CD4-positive, alpha-beta T cell treated with Interleukin-2 at 100 ng/mL for 4 hours (primary cell): Measurements from ENCODE around the gene SLC35F3.

ENCODE experiments used
- DNase-seq: peaks from one replicate; pipeline ENCODE4 v3.0.0-alpha.2; 2020; ENCODE audit warnings: low spot score

Gene SLC35F3

DNA sequence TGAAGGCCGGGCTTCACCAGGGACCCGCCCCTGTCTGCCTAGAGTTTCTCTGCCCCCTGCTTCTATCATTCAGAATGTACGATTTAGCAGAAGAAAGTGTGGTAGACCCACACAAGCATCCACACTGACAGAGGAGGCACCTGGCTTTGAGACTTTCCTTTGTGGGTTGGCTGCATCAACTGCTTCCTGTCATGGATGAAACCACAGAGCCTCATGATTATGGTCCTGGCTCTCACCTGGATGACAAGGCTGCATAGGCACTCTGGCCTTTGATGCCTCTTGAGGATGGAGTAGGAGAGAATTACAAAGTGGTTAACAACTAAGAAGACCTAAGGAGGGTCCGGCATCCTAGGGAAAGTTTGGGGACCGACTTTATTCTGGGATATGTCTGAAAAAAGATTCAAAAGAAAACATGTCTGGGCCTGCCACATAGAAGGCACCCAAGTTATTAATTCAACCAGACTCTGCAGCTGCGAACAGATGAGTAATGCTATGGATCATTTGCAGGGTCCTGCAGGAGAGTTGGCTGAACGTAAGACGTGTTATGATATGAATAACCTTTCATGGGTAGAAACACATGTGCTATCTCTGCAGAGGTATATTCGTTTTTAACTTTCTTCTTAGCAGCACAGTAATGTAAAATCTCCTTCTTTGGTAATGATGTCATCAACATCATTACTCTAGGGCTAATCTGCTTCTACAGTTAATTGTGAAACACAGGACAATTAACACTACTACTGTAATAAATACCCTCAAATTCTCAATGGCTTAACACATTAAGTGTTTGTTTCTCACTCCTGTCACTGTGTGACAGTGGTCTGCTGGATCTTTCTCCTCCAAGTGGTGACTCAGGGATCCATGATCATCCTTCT is 136.2 kb downstream of the SLC35F3 start:
- no peak for DNase-seq

- DNase-seq: no peak
These were observed 139.6 kb downstream of the SLC35F3 start for GRCh38 chr1:234044079-234044478.

- DNase-seq: no peak
These were observed 142.6 kb downstream of the SLC35F3 start for GRCh38 chr1:234047123-234047522.

- no peak for DNase-seq
These were observed 157.7 kb downstream of the SLC35F3 start for GRCh38 chr1:234062166-234062565.

DNA sequence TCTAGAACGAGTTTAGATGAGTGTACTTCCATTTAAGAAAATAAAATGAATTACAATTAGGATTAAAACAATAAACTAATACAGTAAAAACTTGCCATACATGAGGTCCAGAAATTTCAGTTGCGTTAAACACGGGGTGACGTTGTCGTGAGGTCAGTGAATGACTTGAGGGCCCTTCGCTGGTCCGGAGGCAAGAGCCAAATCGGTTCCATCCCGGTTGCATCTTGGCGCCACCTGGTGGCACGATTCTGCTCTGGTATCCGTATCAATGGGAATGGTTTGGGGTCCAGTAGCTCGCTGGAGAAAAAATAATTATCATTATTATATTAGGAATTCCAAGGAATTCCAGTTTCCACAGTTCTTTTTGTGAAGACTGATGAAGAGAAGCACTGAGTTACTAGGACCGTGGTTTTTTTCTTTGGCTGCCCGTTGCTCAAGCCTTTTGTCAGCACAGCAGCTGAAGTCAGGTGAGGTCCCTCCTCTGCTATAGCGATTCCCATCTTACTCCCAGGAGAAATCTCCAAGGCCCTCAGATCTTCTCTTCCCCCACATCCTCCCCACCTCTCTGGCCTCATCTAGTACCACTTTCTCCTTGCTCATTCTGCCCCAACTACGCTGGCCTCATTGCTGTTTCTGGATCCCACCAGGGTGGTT is 161.4 kb downstream of the SLC35F3 start:
- DNase-seq: peak; percentile 53

GRCh38 chr1:234067581-234068337 is 163.3 kb downstream of the SLC35F3 start:
- no peak for DNase-seq

DNA sequence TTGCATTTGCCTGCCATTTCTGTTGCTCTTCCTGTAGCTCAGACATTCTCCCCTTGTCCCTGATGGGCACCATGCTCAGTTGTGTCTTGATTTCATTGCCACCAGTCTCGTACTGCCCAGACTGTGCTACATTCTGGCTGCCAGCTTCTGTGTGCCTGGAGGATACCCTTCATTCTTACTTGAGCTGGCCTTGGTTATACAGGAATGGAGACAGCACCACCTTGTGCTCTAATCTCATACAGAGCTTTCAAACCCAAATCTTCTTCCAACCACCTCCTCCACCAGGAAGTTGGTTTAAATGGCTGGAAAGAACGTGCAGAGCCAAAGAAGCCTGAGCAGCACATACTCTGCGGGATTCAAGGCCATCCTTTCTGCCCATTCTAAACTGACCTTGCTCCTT is 165.3 kb downstream of the SLC35F3 start:
- no peak for DNase-seq

DNA sequence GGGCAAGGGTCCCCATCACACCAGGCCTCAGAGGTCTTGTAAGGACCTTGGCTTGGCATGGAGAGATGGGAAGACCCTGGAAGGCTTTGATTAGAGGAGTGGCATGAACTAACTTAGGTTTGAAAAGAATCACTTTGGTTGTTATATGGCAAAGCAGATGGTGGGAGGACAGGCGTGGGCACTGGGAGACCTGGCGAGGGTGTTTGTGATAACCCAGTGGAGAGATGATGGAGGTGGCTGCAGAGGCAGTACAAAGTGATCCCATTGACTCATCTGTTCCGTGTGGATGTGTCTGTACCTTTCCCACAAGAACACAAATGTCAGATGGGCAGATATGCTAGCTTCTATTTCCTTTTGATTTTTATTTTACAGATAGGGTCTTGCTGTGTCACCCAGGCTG is 168.3 kb downstream of the SLC35F3 start:
- no peak for DNase-seq

DNA sequence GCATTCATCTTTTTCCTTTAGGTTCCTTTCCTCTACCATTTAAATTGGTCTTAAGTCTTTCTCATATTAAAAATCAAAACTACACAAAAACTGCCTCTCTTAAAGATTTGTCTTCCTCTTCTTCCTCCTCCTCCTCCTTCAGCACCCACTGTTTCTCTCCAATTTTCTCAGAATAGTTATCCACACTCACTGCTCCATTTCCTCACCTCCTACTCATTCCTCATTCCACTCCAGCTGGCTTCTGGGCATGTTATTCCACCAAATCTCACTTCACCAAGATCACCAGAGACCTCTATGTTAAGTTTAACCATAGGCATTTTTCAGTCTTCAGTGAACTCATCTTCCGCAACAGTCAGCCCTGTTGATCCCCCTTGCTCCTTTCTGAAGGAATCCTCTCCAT is 173.7 kb downstream of the SLC35F3 start:
- DNase-seq: no peak

GRCh38 chr1:234079896-234080295 is 175.4 kb downstream of the SLC35F3 start:
- no peak for DNase-seq

DNA sequence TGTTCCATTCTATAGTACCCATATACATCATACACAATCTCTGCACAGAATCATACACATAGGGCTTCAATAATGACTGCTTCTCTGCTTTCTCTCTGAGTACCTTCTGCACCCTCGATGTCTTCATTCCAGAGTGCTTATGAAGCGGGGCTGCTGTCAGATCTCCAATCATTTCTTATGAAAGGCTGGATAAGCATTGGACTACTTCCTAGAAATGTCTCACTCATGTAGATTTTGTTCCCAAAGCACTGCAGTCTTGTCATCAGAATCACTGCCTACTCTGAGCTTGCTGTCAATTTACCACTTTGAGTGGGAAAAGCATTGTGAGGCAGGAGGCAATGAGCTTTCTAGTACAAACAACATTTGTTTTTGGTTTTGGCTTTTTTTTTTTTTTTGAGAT is 179.0 kb downstream of the SLC35F3 start:
- DNase-seq: no peak

- no peak for DNase-seq
These were observed 184.9 kb downstream of the SLC35F3 start for GRCh38 chr1:234089396-234089795.

DNA sequence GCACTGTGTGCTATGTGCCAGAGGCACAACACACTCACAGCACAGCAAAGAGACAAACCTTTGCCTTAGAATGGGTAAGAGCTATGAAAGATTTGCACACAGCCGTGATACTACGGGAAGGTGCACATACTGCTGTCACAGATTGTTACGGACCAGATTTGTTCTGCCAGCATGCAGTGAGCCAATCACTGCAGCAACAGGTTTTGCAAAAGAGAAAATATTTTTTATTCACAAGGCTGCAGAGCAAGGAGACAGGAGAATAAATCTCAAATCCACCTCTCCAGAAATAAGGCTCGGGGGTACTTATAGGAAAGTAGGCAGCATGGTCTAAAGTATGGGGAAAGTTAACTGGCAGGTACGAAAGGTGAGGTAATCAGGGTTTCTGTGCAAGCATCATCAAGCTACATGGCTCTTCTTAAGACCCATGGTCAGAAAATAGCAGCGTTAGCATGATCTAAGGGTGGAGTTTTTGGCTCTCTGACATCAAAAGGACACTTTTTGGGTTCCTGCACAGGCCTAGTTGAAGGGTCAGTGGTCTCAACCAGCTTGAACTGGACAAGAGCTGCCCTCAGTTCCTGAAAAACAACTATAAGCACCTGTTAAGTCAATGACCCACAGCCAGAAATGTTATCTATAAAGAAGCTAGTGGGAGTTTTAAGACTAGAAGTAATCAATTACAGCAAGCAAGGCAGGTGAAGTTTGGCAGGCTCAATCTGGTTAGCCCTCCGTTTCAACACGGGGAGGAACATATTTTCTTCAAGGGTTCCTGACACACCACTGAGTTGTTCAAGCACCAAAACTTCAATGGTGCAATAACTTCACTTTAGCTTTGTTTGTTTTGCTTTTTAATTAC is 186.0 kb downstream of the SLC35F3 start:
- DNase-seq: no peak

DNA sequence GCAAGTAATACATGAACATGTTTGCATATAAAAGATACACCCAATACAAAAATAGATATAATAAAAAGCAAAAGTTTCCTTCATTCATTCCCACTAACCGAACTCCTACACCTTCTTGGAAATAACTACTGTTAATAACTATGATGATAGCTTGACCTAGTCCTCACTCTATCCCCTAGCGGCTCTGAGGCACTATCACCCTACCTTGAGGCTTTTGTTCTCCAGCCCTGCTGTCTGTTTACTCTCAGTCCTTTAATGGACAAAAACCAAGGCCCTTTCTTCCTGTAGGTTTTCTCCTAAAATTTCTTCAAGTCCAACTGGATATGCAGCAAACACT is 186.6 kb downstream of the SLC35F3 start:
- no peak for DNase-seq

GRCh38 chr1:234091876-234092275 is 187.4 kb downstream of the SLC35F3 start:
- DNase-seq: no peak

DNA sequence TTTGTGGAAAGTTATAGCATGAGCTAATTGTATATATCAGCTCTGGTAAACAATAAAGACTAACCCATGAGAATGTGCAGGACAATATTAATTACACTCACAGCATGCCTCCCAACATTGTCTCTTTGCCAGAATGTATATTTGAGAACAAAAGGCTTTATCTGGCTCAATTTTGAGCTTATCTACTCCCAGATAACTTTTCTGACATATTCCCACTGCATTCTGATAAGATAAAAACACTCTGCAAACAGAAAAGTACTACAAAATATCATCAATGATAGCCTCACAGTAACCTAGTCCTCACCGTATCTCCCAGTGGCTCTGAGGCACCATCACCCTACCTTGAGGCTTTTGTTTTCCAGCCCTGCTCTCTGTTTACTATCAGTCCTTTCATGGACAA is 188.6 kb downstream of the SLC35F3 start:
- DNase-seq: no peak

DNA sequence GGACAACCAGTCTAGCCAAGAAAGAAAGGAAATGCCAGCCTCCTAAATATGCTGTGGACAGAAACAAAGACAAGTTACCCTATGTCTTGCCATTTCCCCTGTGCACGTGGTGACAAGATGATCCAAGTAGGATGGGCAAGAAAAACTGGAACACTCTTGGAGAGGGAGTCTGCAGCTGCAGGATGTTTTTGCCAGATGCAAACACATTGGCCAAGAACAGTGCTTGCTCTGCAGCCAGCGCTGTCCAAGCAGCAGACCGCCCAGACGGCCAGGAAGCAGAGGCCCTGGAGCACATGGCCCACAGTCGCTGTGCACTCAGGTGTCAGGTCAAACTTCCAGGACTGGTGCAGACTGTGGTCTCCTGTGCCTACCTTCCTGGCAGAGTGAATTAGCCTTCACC is 189.3 kb downstream of the SLC35F3 start:
- DNase-seq: no peak

GRCh38 chr1:234094172-234094571 is 189.7 kb downstream of the SLC35F3 start:
- DNase-seq: no peak

DNA sequence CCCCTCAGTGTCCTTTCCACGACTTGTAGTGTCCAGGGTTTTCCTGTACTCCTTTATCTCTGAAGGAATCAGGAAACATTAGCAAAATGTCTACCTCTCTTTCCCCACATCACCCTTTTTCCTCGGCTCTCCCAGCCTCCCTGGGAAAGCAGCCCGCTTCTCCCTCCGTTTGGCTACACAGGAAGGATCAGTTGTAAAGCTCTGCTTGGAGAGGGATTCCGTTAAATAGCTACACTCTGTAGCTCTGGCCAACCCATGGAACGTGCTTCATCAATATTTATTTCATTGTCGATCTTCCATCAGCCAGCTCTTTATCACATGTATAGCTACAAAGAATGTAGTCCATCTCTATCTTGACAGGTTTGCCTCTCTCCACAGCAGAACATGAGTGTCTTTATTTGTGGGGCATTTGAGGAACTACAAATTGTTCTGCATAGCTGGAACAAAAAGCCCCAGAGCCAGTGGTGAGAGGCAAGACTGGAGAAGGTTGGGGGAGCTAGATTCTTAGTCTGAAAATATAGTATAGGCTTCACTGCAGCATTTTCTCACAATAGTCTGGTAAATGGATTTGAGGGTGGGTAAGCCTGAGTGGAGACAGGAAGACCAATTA is 191.8 kb downstream of the SLC35F3 start:
- no peak for DNase-seq

- no peak for DNase-seq
These were observed 198.1 kb downstream of the SLC35F3 start for GRCh38 chr1:234102583-234102982.

GRCh38 chr1:234103198-234103597 is 198.7 kb downstream of the SLC35F3 start:
- no peak for DNase-seq

DNA sequence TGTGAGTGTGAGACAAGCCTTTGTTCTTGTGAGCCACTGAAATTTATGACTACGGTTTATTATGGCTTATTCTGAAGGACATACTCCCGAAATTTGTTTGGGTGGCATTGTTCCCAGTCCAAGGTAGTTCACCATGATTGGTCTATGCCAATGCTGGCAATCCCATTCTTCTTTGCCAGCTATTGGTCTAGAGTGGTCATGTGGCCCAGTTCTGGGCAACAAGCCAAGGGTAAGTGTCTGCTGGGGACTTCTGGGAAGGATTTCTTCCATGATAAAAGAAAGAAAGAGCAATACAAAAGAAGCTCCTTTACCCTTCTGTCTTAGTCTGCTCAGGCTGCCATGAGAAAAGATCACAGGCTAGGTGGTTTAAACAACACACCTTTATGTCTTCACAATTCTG is 201.6 kb downstream of the SLC35F3 start:
- DNase-seq: no peak
